SK-N-SH (cell line): ENCODE measurements around the gene RLF. TPM values are rescaled to one million over a fixed set of nuclear protein-coding genes. Genes with fewer than 3 reads are reported as not detected.

Experiments
- CTCF ChIA-PET: fragments of 300-600, 350-600 bp; formaldehyde crosslinking; extraction: SDS; loops from one replicate; lab custom pipeline; 2021; lab: Yijun Ruan, JAX
- POLR2A ChIA-PET: fragments of 350-600 bp; sonication (Branson Sonifier 250); formaldehyde crosslinking; extraction: SDS; loops from one replicate; lab custom pipeline; 2020; ENCODE audit warnings: antibody characterized with exemption, inconsistent platforms; lab: Yijun Ruan, JAX
- DNase-seq: peaks from one replicate; pipeline ENCODE4 v3.0.0; 2012
- H2AFZ ChIP-seq: fragments of 200-600 bp; sonication (generic); 2 replicates; pipeline ENCODE4 v1.8.1; 2016; ENCODE audit warnings: antibody characterized with exemption, mild to moderate bottlenecking, low read depth
- H3F3A ChIP-seq: fragments of 200-600 bp; sonication (generic); replicated peaks from 2 replicates; pipeline ENCODE3; 2016; ENCODE audit warnings: antibody characterized with exemption, mild to moderate bottlenecking; ENCODE audit not compliant: insufficient read depth
- H3K27ac ChIP-seq, 2 experiments: fragments of 200-500 bp in 1 of 2; fragments of 200-600 bp in 1 of 2; sonication (Bioruptor generic) in 1 of 2; sonication (generic), shearing (Covaris generic) in 1 of 2; 2 replicates each; pipeline versions ENCODE4 v1.5.1 to v1.6.1; 2014 to 2016; ENCODE audit warnings: low read depth in 2 of 2, inconsistent platforms in 1 of 2, low read length in 1 of 2, mild to moderate bottlenecking in 1 of 2, mixed read lengths in 1 of 2
- H3K27me3 ChIP-seq: fragments of 200-600 bp; sonication (generic), shearing (Covaris generic); 2 replicates; pipeline ENCODE4 v1.6.1; 2016; ENCODE audit warnings: mixed run types; ENCODE audit not compliant: insufficient read depth
- H3K36me3 ChIP-seq, 2 experiments: fragments of 200-500 bp in 1 of 2; fragments of 200-600 bp in 1 of 2; sonication (Bioruptor generic) in 1 of 2; sonication (generic) in 1 of 2; replicated peaks in 1 of 2; 2 replicates each; pipeline versions ENCODE3 to v1.5.1; 2014 to 2016; ENCODE audit warnings: low read length in 1 of 2, mild to moderate bottlenecking in 1 of 2; ENCODE audit not compliant: insufficient read depth in 2 of 2, control insufficient read depth in 1 of 2
- H3K4me1 ChIP-seq, 2 experiments: fragments of 200-500 bp in 1 of 2; fragments of 200-600 bp in 1 of 2; sonication (Bioruptor generic) in 1 of 2; sonication (generic), shearing (Covaris generic) in 1 of 2; 2 replicates each; pipeline versions ENCODE4 v1.5.1 to v1.6.1; 2014 to 2016; ENCODE audit warnings: low read depth in 1 of 2, low read length in 1 of 2, mixed run types in 1 of 2; ENCODE audit not compliant: insufficient read depth in 2 of 2, control insufficient read depth in 1 of 2
- H3K4me2 ChIP-seq: fragments of 200-600 bp; sonication (generic), shearing (Covaris generic); 2 replicates; pipeline ENCODE4 v1.6.1; 2017; ENCODE audit warnings: mixed run types
- H3K4me3 ChIP-seq, 2 experiments: fragments of 200-500 bp in 1 of 2; fragments of 200-600 bp in 1 of 2; sonication (Bioruptor generic) in 1 of 2; sonication (generic), shearing (Covaris generic) in 1 of 2; 2 replicates each; pipeline versions ENCODE4 v1.5.1 to v1.8.1; 2014 to 2016; ENCODE audit warnings: low read depth in 2 of 2, inconsistent platforms in 1 of 2, low read length in 1 of 2, mild to moderate bottlenecking in 1 of 2, mixed read lengths in 1 of 2, moderate library complexity in 1 of 2
- H3K79me2 ChIP-seq: fragments of 200-600 bp; sonication (generic); 2 replicates; pipeline ENCODE4 v1.8.1; 2017; ENCODE audit warnings: mild to moderate bottlenecking; ENCODE audit not compliant: insufficient read depth
- H3K9ac ChIP-seq: fragments of 200-600 bp; sonication (generic); 2 replicates; pipeline ENCODE4 v1.6.1; 2017; ENCODE audit warnings: mixed run types
- H3K9me2 ChIP-seq: fragments of 200-600 bp; sonication (generic); 2 replicates; pipeline ENCODE4 v1.6.1; 2017; ENCODE audit warnings: mixed run types
- H3K9me3 ChIP-seq: fragments of 200-600 bp; sonication (generic); 2 replicates; pipeline ENCODE4 v1.6.1; 2017; ENCODE audit warnings: mixed run types, mild to moderate bottlenecking, moderate library complexity
- H4K20me1 ChIP-seq: fragments of 200-600 bp; sonication (generic); 2 replicates; pipeline ENCODE4 v1.6.1; 2017; ENCODE audit warnings: mild to moderate bottlenecking, mixed run types; ENCODE audit not compliant: insufficient read depth
- ELF1 ChIP-seq: IDR thresholded peaks from 2 replicates; pipeline ENCODE4 v1.4.0; 2012
- GABPA ChIP-seq: IDR thresholded peaks from 2 replicates; pipeline ENCODE4 v1.4.0; 2012; ENCODE audit warnings: low read depth, mild to moderate bottlenecking
- NFIC ChIP-seq: IDR thresholded peaks from 2 replicates; pipeline ENCODE4 v1.4.0; 2012; ENCODE audit warnings: borderline replicate concordance
- NRF1 ChIP-seq: IDR thresholded peaks from 2 replicates; pipeline ENCODE4 v1.6.1; 2012; ENCODE audit warnings: low read depth, mild to moderate bottlenecking, low read length
- POLR2AphosphoS5 ChIP-seq: IDR thresholded peaks from 2 replicates; pipeline ENCODE4 v1.6.1; 2012; ENCODE audit warnings: low read depth, low read length
- RCOR1 ChIP-seq: fragments of 150-350 bp; IDR thresholded peaks from 2 replicates; pipeline ENCODE4 v1.6.1; 2017; ENCODE audit warnings: antibody characterized with exemption, low read length
- RFX5 ChIP-seq: IDR thresholded peaks from 2 replicates; pipeline ENCODE4 v1.6.1; 2012; ENCODE audit warnings: mild to moderate bottlenecking, improper control_type of control experiment, low read length
- SIN3A ChIP-seq: IDR thresholded peaks from 2 replicates; pipeline ENCODE4 v1.6.1; 2012; ENCODE audit warnings: low read depth, mild to moderate bottlenecking, low read length, moderate library complexity, borderline replicate concordance
- SMC3 ChIP-seq: IDR thresholded peaks from 2 replicates; pipeline ENCODE4 v1.6.1; 2012; ENCODE audit warnings: low read depth, low read length, improper control_type of control experiment
- TEAD4 ChIP-seq: IDR thresholded peaks from 2 replicates; pipeline ENCODE4 v1.4.0; 2012; ENCODE audit warnings: mild to moderate bottlenecking, borderline replicate concordance; ENCODE audit not compliant: insufficient read depth
- WGBS: methylation state at CpG from one replicate; pipeline ENCODE4 v1.1.6; 2017; ENCODE audit warnings: low lambda C conversion rate; 5-methylcytosine and 5-hydroxymethylcytosine counted together
- polyA plus RNA-seq, 3 experiments: library from polyadenylated mRNA; depleted of rRNA; stranded (reverse); fragments of >200 nt; gene quantifications; 2 replicates each; pipeline ENCODE4 v1.2.3, GENCODE V29; 2012
- TF ChIP-seq, protein P1 (sequence below): fragments of 200-600 bp; sonication (generic); IDR thresholded peaks from 2 replicates; pipeline ENCODE4 v1.6.1; 2017; ENCODE audit warnings: antibody characterized with exemption, mild to moderate bottlenecking, moderate library complexity
- TF ChIP-seq, protein P2 (sequence below): IDR thresholded peaks from 2 replicates; pipeline ENCODE4 v1.4.0; 2012; ENCODE audit warnings: low read depth
- TF ChIP-seq, protein P3 (sequence below): IDR thresholded peaks from 2 replicates; pipeline ENCODE4 v1.6.1; 2012; ENCODE audit warnings: mild to moderate bottlenecking, low read depth, low read length, moderate library complexity

RLF gene
- polyA plus RNA-seq, 1 of the 3 experiments (the other 2 are of a cell fraction), result 2.3 TPM

DNA sequence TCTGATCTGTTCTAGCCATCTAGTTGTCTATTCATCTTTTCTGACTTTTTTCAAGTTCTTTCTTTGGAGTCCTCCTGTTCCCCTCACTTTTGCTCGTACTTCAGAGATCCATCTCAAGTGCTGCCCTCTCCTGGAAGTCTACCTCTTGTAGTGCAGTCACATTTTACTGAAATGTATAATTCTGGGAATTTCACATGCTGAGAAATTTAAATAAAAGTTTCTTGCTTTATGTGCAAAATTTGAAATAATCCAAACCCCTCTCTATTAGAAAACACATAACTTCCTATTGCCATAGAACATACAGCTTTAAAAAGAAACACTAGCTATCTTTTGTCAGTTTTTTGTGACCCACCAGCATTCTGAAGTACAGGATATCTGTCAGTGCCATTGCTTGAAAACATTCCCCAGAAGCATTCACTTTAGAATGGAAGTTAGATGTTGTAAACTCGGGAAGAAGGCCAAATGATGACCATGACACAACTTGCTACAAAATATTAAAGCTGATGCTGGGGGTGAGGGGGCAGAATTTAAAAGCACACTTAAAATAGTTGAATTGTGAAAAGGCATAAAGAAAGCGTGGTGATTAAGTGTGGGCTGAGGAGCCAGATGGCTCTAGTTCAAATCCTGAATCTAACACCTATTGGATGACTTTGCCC is 22.0 kb downstream of the RLF start (continued):
- TF ChIP-seq, protein P1, sequence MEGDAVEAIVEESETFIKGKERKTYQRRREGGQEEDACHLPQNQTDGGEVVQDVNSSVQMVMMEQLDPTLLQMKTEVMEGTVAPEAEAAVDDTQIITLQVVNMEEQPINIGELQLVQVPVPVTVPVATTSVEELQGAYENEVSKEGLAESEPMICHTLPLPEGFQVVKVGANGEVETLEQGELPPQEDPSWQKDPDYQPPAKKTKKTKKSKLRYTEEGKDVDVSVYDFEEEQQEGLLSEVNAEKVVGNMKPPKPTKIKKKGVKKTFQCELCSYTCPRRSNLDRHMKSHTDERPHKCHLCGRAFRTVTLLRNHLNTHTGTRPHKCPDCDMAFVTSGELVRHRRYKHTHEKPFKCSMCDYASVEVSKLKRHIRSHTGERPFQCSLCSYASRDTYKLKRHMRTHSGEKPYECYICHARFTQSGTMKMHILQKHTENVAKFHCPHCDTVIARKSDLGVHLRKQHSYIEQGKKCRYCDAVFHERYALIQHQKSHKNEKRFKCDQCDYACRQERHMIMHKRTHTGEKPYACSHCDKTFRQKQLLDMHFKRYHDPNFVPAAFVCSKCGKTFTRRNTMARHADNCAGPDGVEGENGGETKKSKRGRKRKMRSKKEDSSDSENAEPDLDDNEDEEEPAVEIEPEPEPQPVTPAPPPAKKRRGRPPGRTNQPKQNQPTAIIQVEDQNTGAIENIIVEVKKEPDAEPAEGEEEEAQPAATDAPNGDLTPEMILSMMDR, result peak; percentile 59
- TF ChIP-seq, protein P2, sequence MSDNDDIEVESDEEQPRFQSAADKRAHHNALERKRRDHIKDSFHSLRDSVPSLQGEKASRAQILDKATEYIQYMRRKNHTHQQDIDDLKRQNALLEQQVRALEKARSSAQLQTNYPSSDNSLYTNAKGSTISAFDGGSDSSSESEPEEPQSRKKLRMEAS, result no peak
- TF ChIP-seq, protein P3, sequence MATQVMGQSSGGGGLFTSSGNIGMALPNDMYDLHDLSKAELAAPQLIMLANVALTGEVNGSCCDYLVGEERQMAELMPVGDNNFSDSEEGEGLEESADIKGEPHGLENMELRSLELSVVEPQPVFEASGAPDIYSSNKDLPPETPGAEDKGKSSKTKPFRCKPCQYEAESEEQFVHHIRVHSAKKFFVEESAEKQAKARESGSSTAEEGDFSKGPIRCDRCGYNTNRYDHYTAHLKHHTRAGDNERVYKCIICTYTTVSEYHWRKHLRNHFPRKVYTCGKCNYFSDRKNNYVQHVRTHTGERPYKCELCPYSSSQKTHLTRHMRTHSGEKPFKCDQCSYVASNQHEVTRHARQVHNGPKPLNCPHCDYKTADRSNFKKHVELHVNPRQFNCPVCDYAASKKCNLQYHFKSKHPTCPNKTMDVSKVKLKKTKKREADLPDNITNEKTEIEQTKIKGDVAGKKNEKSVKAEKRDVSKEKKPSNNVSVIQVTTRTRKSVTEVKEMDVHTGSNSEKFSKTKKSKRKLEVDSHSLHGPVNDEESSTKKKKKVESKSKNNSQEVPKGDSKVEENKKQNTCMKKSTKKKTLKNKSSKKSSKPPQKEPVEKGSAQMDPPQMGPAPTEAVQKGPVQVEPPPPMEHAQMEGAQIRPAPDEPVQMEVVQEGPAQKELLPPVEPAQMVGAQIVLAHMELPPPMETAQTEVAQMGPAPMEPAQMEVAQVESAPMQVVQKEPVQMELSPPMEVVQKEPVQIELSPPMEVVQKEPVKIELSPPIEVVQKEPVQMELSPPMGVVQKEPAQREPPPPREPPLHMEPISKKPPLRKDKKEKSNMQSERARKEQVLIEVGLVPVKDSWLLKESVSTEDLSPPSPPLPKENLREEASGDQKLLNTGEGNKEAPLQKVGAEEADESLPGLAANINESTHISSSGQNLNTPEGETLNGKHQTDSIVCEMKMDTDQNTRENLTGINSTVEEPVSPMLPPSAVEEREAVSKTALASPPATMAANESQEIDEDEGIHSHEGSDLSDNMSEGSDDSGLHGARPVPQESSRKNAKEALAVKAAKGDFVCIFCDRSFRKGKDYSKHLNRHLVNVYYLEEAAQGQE, result no peak
- no peak for TF ChIP-seq GABPA
- no peak for TF ChIP-seq ELF1
- no peak for TF ChIP-seq TEAD4
- TF ChIP-seq SIN3A, result no peak
- peak; percentile 31; the same call in 1 of the 2 replicates for TF ChIP-seq SMC3
- TF ChIP-seq RCOR1, result no peak
- TF ChIP-seq RFX5, result no peak
- no peak for TF ChIP-seq NRF1
- TF ChIP-seq NFIC, result no peak

DNA sequence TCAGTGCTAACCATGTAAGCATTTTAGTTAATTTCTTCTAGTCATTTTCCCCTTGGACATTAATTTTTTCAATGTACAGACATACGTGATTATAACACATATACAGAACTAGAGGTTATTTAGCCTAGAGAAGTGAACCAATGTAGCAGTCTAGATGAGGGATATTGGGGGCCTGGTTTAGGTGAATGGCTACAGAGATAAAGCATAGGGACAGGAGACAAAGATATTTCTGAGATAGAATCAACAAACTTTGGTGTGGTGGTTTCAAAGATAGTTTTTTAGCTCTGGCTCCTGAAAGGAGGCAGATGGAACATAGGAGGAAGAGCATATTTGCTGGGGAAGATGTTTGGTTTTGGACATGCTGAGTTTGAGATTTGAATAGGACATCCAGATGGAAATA is 23.0 kb downstream of the RLF start:
- ChIA-PET POLR2A (no interaction called here), CTCF (interaction anchor here (1.1 to 4.2 kb wide), 5 partner anchors 11 to 155 kb away, joined by 4 to 19 read pairs (median 10); no protein-coding TSS in a partner anchor)
- TF ChIP-seq, protein P1, result no peak
- TF ChIP-seq POLR2AphosphoS5 (no peak), SIN3A (no peak)
- DNase-seq, result no peak
- Histone ChIP-seq H3K79me2 (peaks cover 100% of the 10 kb centered on the region), H3K4me3 (no peak overlapping the region), H3K9me3 (no peaks in the 10 kb centered on the region), H3F3A (peaks cover 4% of the 10 kb centered on the region), H4K20me1 (peaks cover 89% of the 10 kb centered on the region), H3K9ac (no peak overlapping the region), H3K4me2 (no peak overlapping the region), H3K27me3 (no peaks in the 10 kb centered on the region), H3K4me1 (peaks cover 0 to 24% of the 10 kb centered on the region in 2 experiments; a peak in 1 of 4 replicates), H2AFZ (no peak overlapping the region), H3K36me3 (peaks cover 4 to 5% of the 10 kb centered on the region in 2 experiments), H3K27ac (no peak overlapping the region), H3K9me2 (no peaks in the 10 kb centered on the region)
- WGBS, result 90% methylated on average over 1 of the region's 1 CpG
